Measurements from ENCODE around the gene FHAD1. TPM values are rescaled to one million over a fixed set of nuclear protein-coding genes. Genes with fewer than 3 reads are reported as not detected.
A peak's percentile ranks its signal among the peaks of the same experiment; 100 is the strongest.

Gene FHAD1
- total RNA-seq, 1 experiment from 2014 or later: 1.9 TPM

DNA sequence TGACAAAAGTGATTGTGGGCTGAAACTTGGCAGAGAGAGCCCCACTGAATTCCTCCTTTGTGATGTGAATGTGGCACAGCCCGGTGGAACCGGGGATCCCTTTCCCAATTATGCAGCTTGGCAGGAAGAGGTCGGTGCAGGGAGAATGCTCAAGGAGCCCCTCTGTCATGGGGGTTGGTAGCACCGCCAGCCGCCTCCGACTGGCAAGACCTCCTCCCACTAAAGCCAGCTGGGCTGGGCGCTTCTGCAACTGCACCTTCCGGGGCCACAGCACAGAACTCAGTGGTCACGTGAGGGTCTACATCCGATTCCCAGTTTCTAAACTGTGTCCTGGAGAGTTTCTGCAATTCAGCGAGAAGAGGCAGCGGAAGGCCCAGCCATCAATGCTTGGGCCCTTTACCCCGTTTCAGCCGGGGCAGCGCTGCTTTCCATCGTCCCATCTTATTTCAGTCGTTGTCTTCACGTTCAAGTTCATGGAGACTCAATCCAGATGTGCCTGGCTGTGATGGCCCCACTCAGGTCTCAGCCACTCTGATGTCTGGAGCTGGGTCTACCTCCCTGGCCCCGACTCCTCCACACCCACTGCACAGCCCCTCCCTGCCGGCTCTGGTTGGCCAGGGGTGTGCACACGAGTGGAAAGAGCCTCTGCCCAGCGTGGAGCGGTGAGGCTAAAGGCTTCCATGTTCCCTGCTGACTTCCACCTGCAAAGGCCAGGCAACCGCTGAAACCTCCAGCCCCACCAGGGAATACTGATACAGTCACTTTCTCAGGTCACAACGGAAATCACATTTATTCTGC, 39.8 kb upstream of the FHAD1 start:
- Histone ChIP-seq H3K14ac (ENCODE audit: insufficient read depth, low read length) (no peak overlapping the region; the same call in 1 of the 2 replicates), H3K23me2 (ENCODE audit: insufficient read length, low read depth, low read length, poor library complexity, severe bottlenecking) (no peaks in the 10 kb centered on the region), H2BK12ac (ENCODE audit: insufficient read length, low read depth, low read length) (no peak overlapping the region), H3K23ac (ENCODE audit: insufficient read length, low read depth, low read length) (no peak overlapping the region), H3T11ph (ENCODE audit: low read length) (no peak overlapping the region), H3K4me2 (ENCODE audit: insufficient read depth, insufficient read length, low read length) (peak overlapping the region; percentile 52), H3K4me1 (ENCODE audit: insufficient read depth, low read length) (no peaks in the 10 kb centered on the region; the same call in 1 of the 2 replicates), H3K4ac (ENCODE audit: low read depth, low read length) (no peak overlapping the region), H2AFZ (ENCODE audit: low read length) (no peak overlapping the region), H4K91ac (ENCODE audit: insufficient read length, low read depth, low read length) (no peak overlapping the region), H4K20me1 (ENCODE audit: control insufficient read depth, insufficient read depth, insufficient read length) (no peaks in the 10 kb centered on the region), H3K9me3 (ENCODE audit: control insufficient read depth, low read depth, low read length) (no peaks in the 10 kb centered on the region), H3K56ac (ENCODE audit: insufficient read length, low read depth, low read length) (no peak overlapping the region), H2BK15ac (ENCODE audit: low read depth, low read length) (no peak overlapping the region), H3K27me3 (ENCODE audit: insufficient read depth, low read length) (no peaks in the 10 kb centered on the region), H2BK20ac (ENCODE audit: low read depth, low read length, poor library complexity, severe bottlenecking) (no peak overlapping the region), H2BK5ac (ENCODE audit: insufficient read length, low read length) (no peak overlapping the region), H3K27ac (ENCODE audit: insufficient read length, low read depth, low read length) (peak overlapping the region; percentile 18), H4K5ac (ENCODE audit: insufficient read length, low read depth, low read length) (no peak overlapping the region), H2AK5ac (ENCODE audit: insufficient read length, low read length) (no peak overlapping the region), H3K79me2 (ENCODE audit: insufficient read depth, low read length) (no peaks in the 10 kb centered on the region), H3K79me1 (ENCODE audit: insufficient read depth, low read depth, low read length, poor library complexity, severe bottlenecking) (no peaks in the 10 kb centered on the region), H2BK120ac (ENCODE audit: low read depth, low read length, poor library complexity, severe bottlenecking) (no peak overlapping the region), H3K9ac (ENCODE audit: extremely low read depth, insufficient read length, low read length) (no peak overlapping the region), H3K18ac (ENCODE audit: insufficient read length, low read depth, low read length) (no peak overlapping the region), H4K8ac (replicated peaks; ENCODE audit: insufficient read length, low read depth, low read length) (no peak overlapping the region)
- Mint-ChIP-seq H3K4me3 (peak overlapping the region; percentile 47 to 74), H3K27ac (peak overlapping the region; percentile 91 to 93 (median 93)), H3K27me3 (ENCODE audit: low read depth) (no peaks in the 10 kb centered on the region), H3K36me3 (ENCODE audit: insufficient read depth in 1 of 3, low read depth in 3 of 3) (no peaks in the 10 kb centered on the region), H3K4me1 (peaks cover 32 to 43% of the 10 kb centered on the region in 2 experiments), H3K9me3 (no peaks in the 10 kb centered on the region; a peak in 1 of 5 replicates)
- DNase-seq: peak; percentile 43
- TF ChIP-seq, protein P1, sequence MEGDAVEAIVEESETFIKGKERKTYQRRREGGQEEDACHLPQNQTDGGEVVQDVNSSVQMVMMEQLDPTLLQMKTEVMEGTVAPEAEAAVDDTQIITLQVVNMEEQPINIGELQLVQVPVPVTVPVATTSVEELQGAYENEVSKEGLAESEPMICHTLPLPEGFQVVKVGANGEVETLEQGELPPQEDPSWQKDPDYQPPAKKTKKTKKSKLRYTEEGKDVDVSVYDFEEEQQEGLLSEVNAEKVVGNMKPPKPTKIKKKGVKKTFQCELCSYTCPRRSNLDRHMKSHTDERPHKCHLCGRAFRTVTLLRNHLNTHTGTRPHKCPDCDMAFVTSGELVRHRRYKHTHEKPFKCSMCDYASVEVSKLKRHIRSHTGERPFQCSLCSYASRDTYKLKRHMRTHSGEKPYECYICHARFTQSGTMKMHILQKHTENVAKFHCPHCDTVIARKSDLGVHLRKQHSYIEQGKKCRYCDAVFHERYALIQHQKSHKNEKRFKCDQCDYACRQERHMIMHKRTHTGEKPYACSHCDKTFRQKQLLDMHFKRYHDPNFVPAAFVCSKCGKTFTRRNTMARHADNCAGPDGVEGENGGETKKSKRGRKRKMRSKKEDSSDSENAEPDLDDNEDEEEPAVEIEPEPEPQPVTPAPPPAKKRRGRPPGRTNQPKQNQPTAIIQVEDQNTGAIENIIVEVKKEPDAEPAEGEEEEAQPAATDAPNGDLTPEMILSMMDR (conservative IDR thresholded peaks at IDR 0.05): no peak
- WGBS (ENCODE audit: extremely low coverage, insufficient read length, low lambda C conversion rate): no CpG with 5 or more reads among the region's 25 CpGs
